ENCODE measurements around the gene LEF1. TPM values are rescaled to one million over a fixed set of nuclear protein-coding genes. Genes with fewer than 3 reads are reported as not detected.

The LEF1 gene
- total RNA-seq, 4 donors from 2014 or later = 0.42 to 3.6 (median 1.9) TPM

DNA sequence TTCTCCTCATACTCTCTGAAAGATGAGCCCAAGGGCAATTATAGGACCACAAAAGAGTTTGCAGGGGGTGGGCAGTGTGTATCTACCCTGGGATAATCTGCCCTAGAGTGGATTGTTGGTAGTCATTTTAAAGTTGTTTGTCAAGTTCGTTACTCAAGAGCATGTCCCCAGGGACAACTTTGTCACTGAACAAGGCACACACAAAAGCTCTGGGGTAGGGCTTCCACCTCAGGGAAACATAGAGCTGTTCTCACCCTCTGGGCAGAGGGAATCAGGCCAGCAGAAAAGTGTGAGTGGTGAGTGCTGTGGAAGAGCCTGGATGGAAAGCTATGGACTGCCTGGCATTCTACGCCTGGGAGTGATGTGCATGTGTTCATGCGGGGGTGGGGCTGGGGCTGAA, 23.3 kb upstream of the LEF1 start:
- TF ChIP-seq POLR2A (IDR thresholded peaks at IDR 0.05; ENCODE audit: low read depth) (no peak), POLR2AphosphoS5 (IDR thresholded peaks at IDR 0.05) (no peak), EP300 (IDR thresholded peaks at IDR 0.05) (no peak)
- TF ChIP-seq, protein P1, sequence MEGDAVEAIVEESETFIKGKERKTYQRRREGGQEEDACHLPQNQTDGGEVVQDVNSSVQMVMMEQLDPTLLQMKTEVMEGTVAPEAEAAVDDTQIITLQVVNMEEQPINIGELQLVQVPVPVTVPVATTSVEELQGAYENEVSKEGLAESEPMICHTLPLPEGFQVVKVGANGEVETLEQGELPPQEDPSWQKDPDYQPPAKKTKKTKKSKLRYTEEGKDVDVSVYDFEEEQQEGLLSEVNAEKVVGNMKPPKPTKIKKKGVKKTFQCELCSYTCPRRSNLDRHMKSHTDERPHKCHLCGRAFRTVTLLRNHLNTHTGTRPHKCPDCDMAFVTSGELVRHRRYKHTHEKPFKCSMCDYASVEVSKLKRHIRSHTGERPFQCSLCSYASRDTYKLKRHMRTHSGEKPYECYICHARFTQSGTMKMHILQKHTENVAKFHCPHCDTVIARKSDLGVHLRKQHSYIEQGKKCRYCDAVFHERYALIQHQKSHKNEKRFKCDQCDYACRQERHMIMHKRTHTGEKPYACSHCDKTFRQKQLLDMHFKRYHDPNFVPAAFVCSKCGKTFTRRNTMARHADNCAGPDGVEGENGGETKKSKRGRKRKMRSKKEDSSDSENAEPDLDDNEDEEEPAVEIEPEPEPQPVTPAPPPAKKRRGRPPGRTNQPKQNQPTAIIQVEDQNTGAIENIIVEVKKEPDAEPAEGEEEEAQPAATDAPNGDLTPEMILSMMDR (IDR thresholded peaks at IDR 0.05) = no peak
- peak; percentile 81 for DNase-seq (ENCODE audit: extremely low spot score)
- intact Hi-C loops (cut with DNase I) = no loop called here
- H3K27ac ChIP-seq (replicated peaks in 1 of 4) = no peak overlapping the region
- WGBS = 92% methylated on average over 3 of the region's 3 CpGs
- no peaks in the 10 kb centered on the region for H3K9me3 ChIP-seq
- no peaks in the 10 kb centered on the region for H3K4me1 ChIP-seq
- no peaks in the 10 kb centered on the region for H3K27me3 ChIP-seq
- no peak overlapping the region for H3K4me3 ChIP-seq
- no peaks in the 10 kb centered on the region for H3K36me3 ChIP-seq

GRCh38 chr4:108191269-108191914, 22.7 kb upstream of the LEF1 start:
- Histone ChIP-seq H3K36me3 (no peaks in the 10 kb centered on the region), H3K4me1 (no peaks in the 10 kb centered on the region), H3K9me3 (no peaks in the 10 kb centered on the region), H3K27ac (replicated peaks in 1 of 4) (no peak overlapping the region), H3K27me3 (no peaks in the 10 kb centered on the region), H3K4me3 (no peak overlapping the region)
- TF ChIP-seq POLR2A (IDR thresholded peaks at IDR 0.05; ENCODE audit: low read depth) = no peak
- TF ChIP-seq POLR2AphosphoS5 (IDR thresholded peaks at IDR 0.05) = no peak
- TF ChIP-seq, protein P1 (IDR thresholded peaks at IDR 0.05) = no peak
- no peak for TF ChIP-seq EP300 (IDR thresholded peaks at IDR 0.05)
- WGBS = 90% methylated on average over 4 of the region's 4 CpGs
- intact Hi-C loops (cut with DNase I) = no loop called here
- DNase-seq (ENCODE audit: extremely low spot score) = no peak

DNA sequence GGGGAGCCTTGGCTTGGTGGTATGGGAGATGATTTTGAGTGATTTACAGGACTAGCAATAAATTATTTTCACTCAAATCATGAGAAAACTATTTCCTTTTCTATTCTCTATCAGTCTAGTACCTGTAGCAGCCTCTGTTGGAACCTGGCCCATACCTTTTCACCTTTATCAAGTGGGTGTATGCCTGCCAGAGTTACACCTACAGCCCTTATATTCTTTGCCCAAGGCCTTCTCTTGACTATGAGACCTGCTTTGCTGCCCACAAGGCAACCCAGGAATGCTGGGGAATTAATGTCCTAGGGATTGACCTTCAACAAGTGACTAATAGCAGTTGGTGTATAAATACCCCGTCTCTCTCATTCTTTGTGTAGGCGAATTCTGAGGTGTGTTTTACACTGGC, 20.0 kb upstream of the LEF1 start:
- TF ChIP-seq, protein P1 (IDR thresholded peaks at IDR 0.05) = no peak
- TF ChIP-seq POLR2AphosphoS5 (IDR thresholded peaks at IDR 0.05) (no peak), EP300 (IDR thresholded peaks at IDR 0.05) (no peak), POLR2A (IDR thresholded peaks at IDR 0.05; ENCODE audit: low read depth) (no peak)
- Histone ChIP-seq H3K4me3 (no peak overlapping the region), H3K36me3 (no peaks in the 10 kb centered on the region), H3K9me3 (no peaks in the 10 kb centered on the region), H3K27ac (replicated peaks in 1 of 4) (no peak overlapping the region), H3K4me1 (no peaks in the 10 kb centered on the region), H3K27me3 (no peaks in the 10 kb centered on the region)
- intact Hi-C loops (cut with DNase I) = no loop called here
- 79% methylated on average over 2 of the region's 2 CpGs for WGBS
- DNase-seq (ENCODE audit: extremely low spot score) = no peak

DNA sequence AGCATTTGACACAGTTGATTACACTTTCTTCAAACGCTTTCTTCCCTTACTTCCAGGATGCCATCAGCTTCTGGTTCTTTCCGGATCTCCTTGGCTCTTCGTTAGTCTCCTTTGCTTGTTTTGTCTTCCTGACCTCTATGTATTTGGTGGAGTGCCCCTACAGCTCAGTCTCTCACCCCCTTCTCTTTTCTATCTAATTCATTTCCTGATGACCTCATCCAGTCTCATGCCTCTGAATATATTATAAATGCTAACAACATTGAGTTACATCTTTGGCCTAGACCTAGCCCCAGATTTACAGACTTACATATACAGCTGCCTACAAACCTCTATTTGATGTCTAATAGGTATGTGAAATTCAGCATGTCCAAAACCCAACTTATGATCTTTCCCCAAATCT, 16.5 kb upstream of the LEF1 start:
- H3K9me3 ChIP-seq = no peaks in the 10 kb centered on the region
- H3K27me3 ChIP-seq = no peaks in the 10 kb centered on the region
- TF ChIP-seq POLR2AphosphoS5 (IDR thresholded peaks at IDR 0.05) (no peak), POLR2A (IDR thresholded peaks at IDR 0.05; ENCODE audit: low read depth) (no peak), EP300 (IDR thresholded peaks at IDR 0.05) (no peak)
- TF ChIP-seq, protein P1 (IDR thresholded peaks at IDR 0.05) = no peak
- intact Hi-C loops (cut with DNase I) = no loop called here
- WGBS = 74% methylated on average over 3 of the region's 3 CpGs
- no peaks in the 10 kb centered on the region for H3K36me3 ChIP-seq
- H3K27ac ChIP-seq (replicated peaks in 1 of 4) = no peak overlapping the region
- no peak overlapping the region for H3K4me3 ChIP-seq
- no peak for DNase-seq (ENCODE audit: extremely low spot score)
- H3K4me1 ChIP-seq = no peaks in the 10 kb centered on the region

Measured in esophagus muscularis mucosa (tissue), 4 donors.